ENCODE data around the gene ZC3H14.

DNA sequence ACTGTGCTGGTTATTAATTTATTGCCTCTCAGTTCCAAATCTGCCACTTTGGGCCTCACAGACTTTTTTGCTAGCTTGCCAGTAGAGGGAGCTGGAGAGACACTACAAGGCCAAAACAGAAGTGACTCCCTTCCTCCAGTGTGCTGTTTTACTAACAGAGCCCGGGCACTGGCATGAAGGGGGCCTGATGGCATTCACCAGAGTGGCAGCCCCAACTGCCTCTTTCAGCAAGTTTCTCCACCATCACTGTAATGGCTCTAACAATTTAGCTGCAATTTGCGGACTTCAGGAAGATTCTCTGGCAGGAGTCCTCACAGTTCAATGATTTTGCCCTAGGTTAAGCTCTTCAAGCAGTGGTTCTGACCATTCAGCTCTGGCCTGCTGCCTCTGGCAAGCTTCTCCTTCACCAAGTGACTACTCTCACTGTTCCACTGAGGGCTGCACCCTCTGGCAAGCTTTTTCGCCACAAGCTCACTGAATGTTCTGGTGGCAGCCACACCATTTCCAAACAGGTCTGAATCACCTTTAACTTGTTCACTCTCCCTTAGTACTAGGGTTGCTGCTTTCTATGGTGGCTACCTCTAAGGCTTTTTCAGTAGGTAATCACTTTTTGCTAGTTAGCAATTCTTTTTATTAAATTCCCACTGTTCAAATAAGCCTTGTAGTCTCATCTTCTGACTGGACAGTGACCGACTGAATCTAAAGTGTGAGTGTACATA lies 104.9 kb downstream of the ZC3H14 start:
- TF ChIP-seq CTCF (IDR thresholded peaks at IDR 0.05; ENCODE audit: low read length) (peak; percentile 82), EZH2 (IDR thresholded peaks at IDR 0.05; ENCODE audit: borderline replicate concordance, low read length) (no peak)

All from OCI-LY1 (cell line).